GM18520 (cell line): ENCODE measurements around the gene KLHDC10.
"Not testable (repeated sequence)": the region's sequence is repeated elsewhere in the genome, so short reads cannot be mapped to it uniquely, and the experiment has no call there.

ENCODE experiments used
- ATAC-seq: cut with Tn5 transposase; IDR thresholded peaks from one replicate; pipeline ENCODE4 v1.9.1; 2021; ENCODE audit not compliant: unreplicated experiment

Gene KLHDC10

DNA sequence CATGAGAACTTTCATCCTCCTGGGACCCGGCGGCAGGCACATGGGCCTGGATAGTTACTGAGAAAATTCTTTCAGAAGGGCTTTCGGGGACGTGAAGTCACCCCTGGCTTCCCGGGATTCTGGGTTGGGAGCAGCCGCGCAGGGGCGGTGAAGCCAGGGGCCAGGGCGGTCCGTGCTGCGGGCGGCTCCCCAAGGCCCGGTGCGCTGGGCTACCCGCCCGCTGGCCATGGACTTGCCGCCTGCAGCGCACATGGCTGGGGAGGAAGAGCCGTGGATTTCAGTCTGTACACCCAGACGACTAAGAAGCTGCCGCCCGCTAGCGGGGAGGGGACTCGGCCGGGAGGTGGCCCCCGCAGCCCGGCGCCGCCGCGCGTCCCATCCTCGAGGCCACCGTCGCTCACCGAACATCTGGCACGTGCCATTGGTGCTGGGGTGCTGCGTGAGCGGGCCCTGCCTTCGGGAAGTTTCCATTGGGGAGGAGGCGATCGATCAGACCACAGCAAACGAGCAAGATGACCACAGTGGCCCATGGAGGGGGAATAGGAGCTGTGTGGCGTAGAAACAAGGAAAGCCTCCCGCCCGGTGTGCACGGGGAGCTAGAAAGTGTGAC is 70.3 kb downstream of the KLHDC10 start:
- ATAC-seq = no peak

DNA sequence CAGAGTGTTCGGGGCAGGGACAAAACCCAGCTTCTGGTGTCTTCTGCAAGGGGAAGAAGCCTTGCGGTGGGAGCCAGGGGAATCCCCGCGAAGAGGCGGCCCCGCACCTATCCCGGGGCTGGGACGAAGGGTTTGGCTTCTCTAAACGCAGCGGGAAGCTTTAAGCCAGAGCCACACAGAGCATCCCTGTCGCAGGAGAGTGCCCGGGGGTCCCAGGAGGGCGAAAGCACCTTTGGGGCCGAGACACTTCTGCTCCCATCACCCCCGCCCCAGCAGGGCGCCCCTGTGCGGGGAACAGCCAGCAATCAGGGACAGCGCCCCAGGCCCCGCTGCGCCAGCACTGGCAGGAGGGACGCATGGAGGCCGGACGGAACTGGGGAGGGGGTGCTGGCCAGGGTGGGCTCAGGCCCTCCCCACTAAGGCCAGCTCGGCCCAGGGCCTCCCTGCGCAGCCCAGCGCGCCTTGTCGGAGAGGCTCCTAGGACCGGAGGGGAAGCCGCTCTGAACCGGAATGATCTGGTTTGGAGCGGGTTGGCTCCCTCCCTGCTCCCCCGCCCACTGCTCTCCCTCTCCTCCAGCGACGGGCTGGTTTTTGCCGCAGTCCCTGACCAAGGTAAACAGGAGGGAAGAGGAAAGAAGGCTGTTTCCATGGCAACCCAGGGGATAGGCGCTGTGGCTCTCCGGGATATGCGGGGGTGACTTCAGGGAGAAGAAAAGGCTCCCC is 71.0 kb downstream of the KLHDC10 start:
- no peak for ATAC-seq

DNA sequence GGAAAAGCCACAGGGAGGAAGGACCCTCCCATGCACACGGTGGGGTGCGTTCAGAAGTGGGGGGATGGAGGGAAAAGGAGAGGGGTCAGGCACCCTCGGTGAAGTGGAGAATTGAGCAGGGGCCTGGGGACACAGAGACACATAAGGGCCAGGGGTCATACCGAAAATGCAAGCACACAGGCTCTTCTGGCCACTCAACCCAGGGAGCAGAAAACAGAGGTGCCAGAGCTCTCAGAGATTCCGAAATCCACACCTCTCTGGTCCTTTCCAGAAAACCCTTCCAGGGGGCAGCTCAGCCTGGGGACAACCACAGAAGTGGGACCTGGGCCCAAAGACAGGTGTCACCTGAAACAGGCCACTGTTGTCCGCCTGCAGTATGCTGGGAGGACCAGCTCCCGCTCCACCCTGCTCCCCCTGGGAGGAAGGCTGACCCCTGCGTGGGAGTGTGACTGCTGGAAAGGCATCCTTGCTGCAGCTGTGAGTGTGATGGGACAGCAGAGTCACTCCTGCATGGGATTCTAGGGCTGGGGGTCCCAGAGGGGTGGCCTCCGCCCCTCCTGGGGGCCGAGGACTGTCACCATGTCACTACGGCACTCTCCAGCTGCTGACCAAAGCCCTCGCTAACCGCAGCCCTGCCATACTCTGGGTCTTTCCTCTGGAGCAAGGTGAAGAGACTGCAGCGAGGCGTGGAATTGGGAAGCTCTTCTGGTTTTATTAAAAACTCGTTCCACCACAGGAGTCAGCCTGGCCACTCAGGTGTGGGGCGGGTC is 71.7 kb downstream of the KLHDC10 start:
- ATAC-seq = no peak

DNA sequence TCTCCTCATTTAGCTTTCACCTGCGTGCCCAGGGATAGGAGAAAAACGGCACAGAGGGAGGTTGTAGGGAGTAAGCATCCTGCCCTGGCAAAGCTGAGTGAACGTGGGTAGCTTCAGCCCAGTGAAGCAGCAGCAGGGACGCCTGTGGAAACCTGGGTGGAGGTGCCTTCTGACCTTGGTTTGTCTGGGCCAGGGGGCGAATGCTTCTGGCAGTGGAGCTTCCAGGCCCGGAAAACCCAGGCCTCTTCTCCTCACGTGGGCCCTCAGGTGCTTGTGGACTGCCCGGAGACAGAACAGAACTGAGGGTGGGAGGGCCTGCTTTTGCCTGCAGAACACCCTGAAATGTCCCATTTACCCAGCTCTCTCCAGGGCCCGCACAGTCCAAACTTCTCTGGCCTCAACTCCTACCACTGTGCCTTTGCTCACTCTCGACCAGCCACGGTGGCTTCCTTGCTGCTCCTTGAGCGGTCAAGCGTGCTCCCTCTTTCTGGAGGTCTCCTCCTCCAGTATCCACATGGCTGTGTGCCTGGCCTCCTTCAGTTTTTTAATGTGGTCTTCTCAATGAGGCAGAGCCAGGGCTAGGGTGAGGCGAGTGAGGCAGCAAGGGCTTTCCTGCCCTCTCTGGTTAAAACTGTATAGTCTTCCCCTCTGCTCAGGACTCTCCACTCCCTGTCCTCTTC is 72.5 kb downstream of the KLHDC10 start:
- no peak for ATAC-seq

- ATAC-seq = no peak
Observed at GRCh38 chr7:130143334-130143732, 73.0 kb downstream of the KLHDC10 start.

DNA sequence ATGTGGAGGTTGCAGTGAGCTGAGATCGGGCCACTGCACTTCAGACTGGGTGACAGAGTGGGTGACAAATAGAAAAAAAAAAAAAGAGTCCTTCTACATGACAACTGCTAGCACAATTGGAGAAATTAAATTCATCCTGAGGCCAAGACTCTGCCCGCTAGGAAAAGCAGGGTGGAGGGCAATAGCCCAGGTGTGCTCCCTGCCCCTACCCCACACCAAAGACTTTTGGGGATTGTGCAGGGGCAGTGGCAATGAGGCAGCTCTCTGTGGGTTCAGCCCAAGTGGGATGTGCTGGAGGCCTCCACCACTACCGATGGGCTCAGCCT is 73.6 kb downstream of the KLHDC10 start:
- ATAC-seq = no peak

DNA sequence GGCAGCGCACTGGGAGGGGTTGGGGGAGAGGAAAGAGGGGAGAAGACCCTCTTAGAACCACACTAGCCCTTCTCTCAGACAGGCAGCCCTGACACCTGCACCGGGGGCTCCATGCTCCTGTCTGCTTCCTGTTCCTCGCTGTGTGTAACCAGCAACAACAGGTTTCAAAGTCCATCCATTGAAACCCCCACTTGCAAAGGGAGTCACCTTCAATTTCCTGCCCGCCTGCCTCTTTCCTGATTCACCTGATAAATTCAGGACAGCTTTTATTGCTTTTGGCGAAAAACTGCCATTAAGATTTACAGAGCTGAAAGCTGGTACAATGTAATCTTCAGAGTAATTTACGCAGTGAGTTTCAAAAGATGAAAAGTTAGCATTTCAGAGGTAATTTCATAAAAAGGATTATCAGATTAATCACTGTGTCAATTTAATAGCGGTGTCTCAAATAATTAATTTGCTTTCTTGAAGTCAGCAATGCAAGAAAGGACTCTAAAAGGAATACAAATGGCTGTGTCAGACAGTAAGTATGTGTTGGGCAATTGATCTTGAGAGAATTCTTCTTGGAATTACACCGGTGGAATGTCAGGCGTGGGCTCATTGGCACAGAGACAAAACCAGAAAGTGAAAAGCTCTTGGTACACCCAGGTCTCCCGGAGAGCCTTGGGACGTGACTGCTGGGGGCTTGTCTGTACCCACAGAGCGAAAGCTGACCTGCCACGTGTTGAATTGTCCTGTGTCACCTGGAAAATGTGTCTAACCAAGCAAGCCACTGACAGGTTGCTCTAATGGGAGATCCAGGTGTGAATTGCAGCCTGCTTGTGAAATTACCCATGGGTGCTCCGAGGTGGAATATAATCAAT is 74.2 kb downstream of the KLHDC10 start:
- ATAC-seq = no peak

- no peak for ATAC-seq
Observed at GRCh38 chr7:130145424-130146100, 75.2 kb downstream of the KLHDC10 start.

DNA sequence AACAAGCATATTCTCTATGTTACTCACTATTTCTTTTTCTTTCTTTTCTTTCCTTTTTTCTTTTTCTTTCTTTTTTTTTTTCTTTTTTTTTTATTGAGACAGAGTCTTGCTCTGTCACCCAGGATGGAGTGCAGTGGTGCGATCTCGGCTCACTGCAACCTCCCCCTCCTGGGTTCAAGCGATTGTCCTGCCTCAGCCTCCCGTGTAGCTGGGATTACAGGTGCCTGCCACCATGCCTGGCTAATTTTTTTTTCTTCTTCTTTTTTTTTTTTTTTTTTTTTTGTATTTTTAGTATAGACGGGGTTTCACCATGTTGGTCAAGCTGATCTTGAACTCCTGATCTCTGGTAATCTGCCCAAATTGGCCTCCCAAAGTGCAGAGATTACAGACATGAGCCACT is 75.8 kb downstream of the KLHDC10 start:
- ATAC-seq = not testable (repeated sequence)

DNA sequence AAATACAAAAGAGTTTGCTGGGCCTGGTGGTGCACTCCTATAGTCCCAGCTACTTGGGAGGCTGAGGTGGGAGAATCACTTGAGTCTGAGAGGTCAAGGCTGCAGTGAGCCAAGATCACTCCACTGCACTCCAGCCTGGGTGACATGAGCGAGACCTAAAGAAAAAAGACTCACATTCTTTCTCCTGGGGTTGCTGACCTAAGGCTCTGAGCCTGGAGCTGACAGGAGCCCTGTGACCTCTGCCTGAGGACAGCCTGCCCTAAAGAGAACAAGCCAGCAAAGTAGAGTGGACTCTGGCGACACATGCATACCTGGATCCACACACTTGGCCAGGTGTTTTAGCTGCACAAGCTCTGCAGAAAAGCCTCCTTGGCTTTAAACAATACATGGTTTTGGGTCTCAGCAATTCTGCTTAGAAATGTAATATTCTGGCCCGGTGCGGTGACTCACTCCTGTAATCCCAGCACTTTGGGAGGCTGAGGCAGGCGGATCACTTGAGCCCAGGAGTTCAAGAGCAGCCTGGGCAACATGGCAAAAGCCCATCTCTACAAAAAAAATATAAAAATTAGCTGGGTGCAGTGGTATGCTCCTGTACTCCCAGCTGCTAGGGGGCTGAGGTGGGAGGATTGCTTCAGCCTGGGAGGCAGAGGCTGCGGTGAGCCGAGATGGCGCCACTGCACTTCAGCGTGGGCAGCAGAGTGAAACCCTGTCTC is 76.5 kb downstream of the KLHDC10 start:
- no peak for ATAC-seq

DNA sequence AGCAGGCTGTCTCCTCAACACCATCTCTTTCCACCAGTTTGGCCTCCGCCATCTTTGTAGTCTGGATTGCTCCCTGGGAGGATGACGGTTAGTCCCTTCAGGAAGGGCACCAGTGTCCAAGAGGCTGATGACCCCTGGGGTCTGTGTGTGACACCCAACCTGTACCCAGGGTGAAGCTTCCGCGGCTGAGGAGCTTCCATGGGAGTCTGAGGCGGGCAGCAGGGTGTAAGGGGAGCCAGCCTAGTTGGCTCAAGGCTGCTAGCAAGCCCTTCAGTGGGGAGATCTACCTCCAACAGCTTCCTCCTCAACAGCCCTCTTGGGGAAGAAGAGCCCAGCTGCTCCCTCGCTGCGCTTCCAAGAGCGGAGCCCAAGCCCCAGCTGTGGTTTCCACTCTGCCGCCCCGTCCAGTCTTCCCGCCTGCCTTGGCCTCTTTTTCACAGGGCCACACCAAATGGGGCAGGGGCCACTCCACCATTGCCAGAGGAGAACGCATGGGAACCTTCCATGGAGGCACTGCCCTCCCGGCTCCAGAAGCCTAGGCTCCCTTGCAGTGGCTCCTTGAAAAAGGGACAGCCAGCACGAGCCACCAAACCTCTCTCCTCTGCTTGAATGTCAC is 77.5 kb downstream of the KLHDC10 start:
- ATAC-seq = no peak

GRCh38 chr7:130148561-130148960 is 78.2 kb downstream of the KLHDC10 start:
- ATAC-seq = no peak

GRCh38 chr7:130149281-130150139 is 79.2 kb downstream of the KLHDC10 start:
- no peak for ATAC-seq

GRCh38 chr7:130150587-130150986 is 80.3 kb downstream of the KLHDC10 start:
- ATAC-seq = no peak

GRCh38 chr7:130151591-130152492 is 81.5 kb downstream of the KLHDC10 start:
- no peak for ATAC-seq

DNA sequence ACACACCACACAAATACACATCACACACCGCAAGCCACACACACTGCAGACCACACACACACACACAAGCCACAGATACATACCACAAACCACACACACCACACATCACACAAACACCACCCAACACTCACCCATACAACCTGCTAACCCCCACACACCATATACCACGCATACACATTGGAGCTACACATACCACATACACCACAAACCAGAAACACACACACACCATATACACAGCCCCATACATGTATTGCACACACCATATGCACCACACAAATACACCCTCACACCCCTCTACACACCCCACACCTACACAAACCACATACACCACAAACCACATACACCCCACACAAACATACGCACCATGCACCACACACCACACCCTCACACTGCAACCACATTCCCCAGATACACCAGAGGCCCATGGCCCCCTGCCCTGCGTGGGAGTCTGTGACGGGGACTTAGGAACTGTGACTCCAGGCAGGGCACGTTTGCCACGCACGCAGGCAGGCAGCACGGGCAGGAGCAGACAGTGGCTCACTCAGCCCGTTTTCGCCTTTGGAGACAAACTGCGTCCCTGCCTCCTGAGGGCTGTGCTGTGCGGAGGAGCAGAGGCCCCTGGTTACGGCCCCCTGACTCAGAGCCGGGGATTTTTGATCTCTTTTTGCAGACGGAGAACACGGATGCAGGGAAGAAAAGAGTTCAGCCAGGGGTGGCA is 82.3 kb downstream of the KLHDC10 start:
- no peak for ATAC-seq
